ENCODE data around the gene GPR137C. TPM values are rescaled to one million over a fixed set of nuclear protein-coding genes. Genes with fewer than 3 reads are reported as not detected.

Gene GPR137C
- total RNA-seq, 6 experiments from 2014 or later = 0.18 to 0.51 (median 0.20) TPM

- intact Hi-C loops (cut with DNase I) = no loop called here
- Histone ChIP-seq H3K27me3 (no peaks in the 10 kb centered on the region), H3K9me3 (no peaks in the 10 kb centered on the region), H3K4me3 (no peak overlapping the region), H3K27ac (no peak overlapping the region), H3K36me3 (no peaks in the 10 kb centered on the region), H3K4me1 (no peaks in the 10 kb centered on the region)
- 85% methylated on average over 3 of the region's 5 CpGs for WGBS (ENCODE audit: insufficient coverage, low coverage, low lambda C conversion rate, missing lambda C conversion rate)
- no peak for DNase-seq
- TF ChIP-seq, protein P1, sequence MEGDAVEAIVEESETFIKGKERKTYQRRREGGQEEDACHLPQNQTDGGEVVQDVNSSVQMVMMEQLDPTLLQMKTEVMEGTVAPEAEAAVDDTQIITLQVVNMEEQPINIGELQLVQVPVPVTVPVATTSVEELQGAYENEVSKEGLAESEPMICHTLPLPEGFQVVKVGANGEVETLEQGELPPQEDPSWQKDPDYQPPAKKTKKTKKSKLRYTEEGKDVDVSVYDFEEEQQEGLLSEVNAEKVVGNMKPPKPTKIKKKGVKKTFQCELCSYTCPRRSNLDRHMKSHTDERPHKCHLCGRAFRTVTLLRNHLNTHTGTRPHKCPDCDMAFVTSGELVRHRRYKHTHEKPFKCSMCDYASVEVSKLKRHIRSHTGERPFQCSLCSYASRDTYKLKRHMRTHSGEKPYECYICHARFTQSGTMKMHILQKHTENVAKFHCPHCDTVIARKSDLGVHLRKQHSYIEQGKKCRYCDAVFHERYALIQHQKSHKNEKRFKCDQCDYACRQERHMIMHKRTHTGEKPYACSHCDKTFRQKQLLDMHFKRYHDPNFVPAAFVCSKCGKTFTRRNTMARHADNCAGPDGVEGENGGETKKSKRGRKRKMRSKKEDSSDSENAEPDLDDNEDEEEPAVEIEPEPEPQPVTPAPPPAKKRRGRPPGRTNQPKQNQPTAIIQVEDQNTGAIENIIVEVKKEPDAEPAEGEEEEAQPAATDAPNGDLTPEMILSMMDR (IDR thresholded peaks at IDR 0.05) = no peak
- TF ChIP-seq POLR2A (IDR thresholded peaks at IDR 0.05) = no peak
- no peak for ATAC-seq
Measured at GRCh38 chr14:52596861-52597260, 44.2 kb downstream of the GPR137C start.

DNA sequence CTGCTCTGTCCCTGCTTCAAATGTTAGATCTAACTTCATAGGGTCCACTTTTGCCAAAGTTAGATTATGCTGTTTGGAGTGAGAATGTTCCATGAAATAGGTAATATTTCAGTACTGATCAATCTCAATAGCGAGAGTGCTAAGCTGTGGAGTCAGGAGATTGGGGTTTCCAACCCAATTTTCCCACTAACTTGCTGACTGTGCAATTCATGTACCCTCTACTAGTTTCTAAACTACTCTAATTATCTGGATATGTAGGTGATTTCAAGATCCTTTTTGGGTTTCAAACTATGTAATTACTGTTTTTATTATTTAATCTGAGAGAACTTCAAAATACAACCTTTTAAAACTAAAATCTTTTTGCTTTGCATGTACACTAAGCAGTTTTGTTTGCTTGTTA is 45.9 kb downstream of the GPR137C start:
- WGBS (ENCODE audit: insufficient coverage, low coverage, low lambda C conversion rate, missing lambda C conversion rate) = 90% methylated on average over 1 of the region's 1 CpG
- Histone ChIP-seq H3K27ac (no peak overlapping the region), H3K36me3 (no peaks in the 10 kb centered on the region), H3K4me3 (no peak overlapping the region), H3K9me3 (no peaks in the 10 kb centered on the region), H3K27me3 (no peaks in the 10 kb centered on the region), H3K4me1 (no peaks in the 10 kb centered on the region)
- no peak for TF ChIP-seq POLR2A (IDR thresholded peaks at IDR 0.05)
- TF ChIP-seq, protein P1 (IDR thresholded peaks at IDR 0.05) = no peak
- intact Hi-C loops (cut with DNase I) = no loop called here
- ATAC-seq = no peak
- DNase-seq = no peak

- intact Hi-C loops (cut with DNase I) = no loop called here
- H3K4me1 ChIP-seq = no peaks in the 10 kb centered on the region
- H3K27me3 ChIP-seq = no peaks in the 10 kb centered on the region
- DNase-seq (no peak), ATAC-seq (no peak)
- TF ChIP-seq, protein P1 (IDR thresholded peaks at IDR 0.05) = no peak
- no peak for TF ChIP-seq POLR2A (IDR thresholded peaks at IDR 0.05)
- H3K9me3 ChIP-seq = peaks cover 0 to 4% (median 0%) of the 10 kb centered on the region in 4 donors
- no peak overlapping the region for H3K27ac ChIP-seq
- no peaks in the 10 kb centered on the region for H3K36me3 ChIP-seq
- WGBS (ENCODE audit: insufficient coverage, low coverage, low lambda C conversion rate, missing lambda C conversion rate) = 62% methylated on average over 3 of the region's 3 CpGs
- H3K4me3 ChIP-seq = no peak overlapping the region
Measured at GRCh38 chr14:52599974-52600373, 47.3 kb downstream of the GPR137C start.

- Histone ChIP-seq H3K9me3 (peaks cover 0 to 4% (median 0%) of the 10 kb centered on the region in 4 donors), H3K36me3 (no peaks in the 10 kb centered on the region), H3K4me1 (no peaks in the 10 kb centered on the region), H3K4me3 (no peak overlapping the region), H3K27ac (no peak overlapping the region), H3K27me3 (no peaks in the 10 kb centered on the region)
- ATAC-seq (no peak), DNase-seq (no peak)
- WGBS (ENCODE audit: insufficient coverage, low coverage, low lambda C conversion rate, missing lambda C conversion rate) = 100% methylated on average over 1 of the region's 1 CpG
- TF ChIP-seq, protein P1 (IDR thresholded peaks at IDR 0.05) = no peak
- TF ChIP-seq POLR2A (IDR thresholded peaks at IDR 0.05) = no peak
- intact Hi-C loops (cut with DNase I) = no loop called here
Measured at GRCh38 chr14:52602131-52602530, 49.5 kb downstream of the GPR137C start.

DNA sequence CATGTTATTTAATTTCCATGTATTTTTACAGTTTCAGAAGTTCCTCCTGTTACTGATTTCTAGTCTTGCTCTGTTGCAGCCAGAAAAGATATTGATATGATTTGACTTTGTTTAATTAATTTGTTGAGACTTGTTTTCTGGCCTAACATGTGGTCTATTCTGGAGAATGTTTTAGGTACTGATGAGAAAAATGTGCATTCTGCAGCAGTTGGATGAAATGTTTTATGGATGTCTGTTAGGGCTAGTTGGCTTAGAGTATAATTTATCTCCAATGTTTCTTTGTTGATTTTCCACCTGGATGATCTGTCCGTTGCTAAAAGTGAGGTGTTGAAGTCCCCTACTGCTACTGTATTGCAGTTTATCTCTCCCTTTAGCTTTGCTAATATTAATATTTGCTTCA is 54.4 kb downstream of the GPR137C start:
- no peak for ATAC-seq

More for the DNA sequence above, 54.4 kb downstream of the GPR137C start:
- no peaks in the 10 kb centered on the region for H3K36me3 ChIP-seq
- TF ChIP-seq, protein P1 (IDR thresholded peaks at IDR 0.05) = no peak
- no peak for TF ChIP-seq POLR2A (IDR thresholded peaks at IDR 0.05)
- 67% methylated on average over 1 of the region's 1 CpG for WGBS (ENCODE audit: insufficient coverage, low coverage, low lambda C conversion rate, missing lambda C conversion rate)
- intact Hi-C loops (cut with DNase I) = no loop called here
- H3K4me3 ChIP-seq = no peak overlapping the region
- no peaks in the 10 kb centered on the region for H3K27me3 ChIP-seq
- H3K27ac ChIP-seq = no peak overlapping the region
- H3K9me3 ChIP-seq = peaks cover 0 to 4% (median 0%) of the 10 kb centered on the region in 4 donors
- no peak for DNase-seq
- H3K4me1 ChIP-seq = no peaks in the 10 kb centered on the region

Data from right lobe of liver (tissue), 6 donors.